Epithelial cell of proximal tubule (primary cell): ENCODE results near the gene SORCS2. TPM values are rescaled to one million over a fixed set of nuclear protein-coding genes. Genes with fewer than 3 reads are reported as not detected.

Experiments
- DNase-seq: peaks from one replicate; pipeline ENCODE4 v3.0.0-alpha.2; 2011; ENCODE audit warnings: low read depth
- H3K4me3 ChIP-seq: 2 replicates; pipeline ENCODE4 v1.5.1; 2011; ENCODE audit warnings: low read depth, mild to moderate bottlenecking, low read length
- CTCF ChIP-seq: conservative IDR thresholded peaks from 2 replicates; pipeline ENCODE4 v1.5.1; 2012; ENCODE audit warnings: low read depth, mild to moderate bottlenecking, low read length
- total RNA-seq: library from RNA; depleted of rRNA; stranded (reverse); fragments of >200 nt; gene quantifications from 2 replicates; pipeline ENCODE4 v1.2.3, GENCODE V29; 2015

The SORCS2 gene
- total RNA-seq, 1 donor from 2014 or later = 0.29 TPM

GRCh38 chr4:7234355-7235029 is 42.2 kb downstream of the SORCS2 start:
- no peak for DNase-seq
- TF ChIP-seq CTCF = no peak

GRCh38 chr4:7235030-7235380 is 42.7 kb downstream of the SORCS2 start:
- H3K4me3 ChIP-seq = no peak overlapping the region
- no peak for TF ChIP-seq CTCF
- no peak for DNase-seq

More at GRCh38 chr4:7234355-7235029, 42.2 kb downstream of the SORCS2 start:
- no peak overlapping the region for H3K4me3 ChIP-seq

DNA sequence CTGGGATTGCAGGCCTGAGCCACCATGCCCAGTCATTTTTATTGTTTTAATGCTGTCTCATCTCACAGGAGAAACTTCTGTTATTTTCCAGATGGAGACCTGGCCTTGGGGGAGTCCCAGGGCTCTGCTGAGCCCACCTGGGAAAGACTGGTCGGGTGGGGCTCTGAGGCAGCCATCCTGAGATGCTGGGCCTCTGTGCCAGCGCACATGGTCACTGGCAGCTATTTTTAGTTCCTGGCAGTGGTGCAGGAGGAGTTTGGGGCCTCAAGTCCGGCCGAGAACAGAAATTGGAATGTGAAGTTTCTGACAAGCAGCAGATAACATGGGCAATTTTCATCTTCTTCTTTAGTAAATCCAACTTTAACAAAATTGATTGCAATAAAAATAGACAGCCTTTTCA is 44.5 kb downstream of the SORCS2 start:
- H3K4me3 ChIP-seq = no peak overlapping the region
- DNase-seq = no peak
- TF ChIP-seq CTCF = no peak

DNA sequence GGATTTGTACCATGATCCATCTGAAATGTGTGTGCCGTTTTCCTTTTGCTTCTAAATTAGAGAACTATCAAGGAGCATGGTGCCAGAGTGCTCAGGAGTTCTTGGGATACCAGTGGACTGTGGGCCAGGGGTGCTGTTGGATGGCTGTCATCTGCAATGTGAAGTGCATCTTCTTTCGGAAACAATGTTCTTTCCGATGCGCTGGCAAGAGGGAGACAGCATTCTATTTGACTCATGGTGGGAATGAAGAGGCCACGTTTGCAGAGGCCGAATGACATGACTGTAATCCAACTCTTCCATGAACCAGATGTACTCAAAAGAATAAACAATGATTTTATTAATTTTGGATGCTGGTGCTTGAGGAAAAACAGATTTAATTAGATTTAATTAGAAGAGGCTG is 45.5 kb downstream of the SORCS2 start:
- no peak overlapping the region for H3K4me3 ChIP-seq
- no peak for TF ChIP-seq CTCF
- no peak for DNase-seq

DNA sequence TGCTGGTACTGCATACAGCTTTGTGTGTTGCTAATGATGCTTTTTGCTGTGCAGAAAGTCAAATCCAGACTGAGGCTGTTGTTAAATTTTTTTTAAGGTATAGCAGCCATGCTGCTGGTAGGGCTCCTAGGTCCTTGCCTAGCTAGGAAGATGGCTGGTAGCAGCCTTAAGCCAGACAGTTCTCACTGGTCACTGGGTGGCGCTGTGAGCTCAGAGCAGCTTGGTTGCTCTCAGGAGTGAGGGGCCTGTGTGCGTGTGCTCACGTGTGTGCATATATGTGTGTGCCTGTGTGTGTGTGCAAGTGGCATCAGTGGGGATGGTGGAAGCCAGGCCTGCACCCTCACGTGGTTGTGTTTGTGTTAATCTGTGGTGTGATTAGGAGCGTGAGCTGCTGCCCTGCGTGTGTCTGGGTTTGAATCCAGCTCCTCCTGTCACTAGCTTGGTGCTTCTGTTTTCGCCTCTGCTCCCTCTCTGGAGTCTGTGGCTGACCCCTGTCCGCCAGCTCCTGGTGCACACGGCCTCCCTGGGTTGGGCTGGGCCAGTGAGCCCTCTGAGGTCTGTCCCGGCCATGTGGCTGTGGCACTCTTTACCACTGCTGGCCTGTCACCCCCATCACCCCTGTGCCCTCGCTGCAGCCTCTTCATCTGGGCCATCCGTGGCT is 46.1 kb downstream of the SORCS2 start:
- DNase-seq = no peak
- no peak overlapping the region for H3K4me3 ChIP-seq
- TF ChIP-seq CTCF = peak; percentile 33

DNA sequence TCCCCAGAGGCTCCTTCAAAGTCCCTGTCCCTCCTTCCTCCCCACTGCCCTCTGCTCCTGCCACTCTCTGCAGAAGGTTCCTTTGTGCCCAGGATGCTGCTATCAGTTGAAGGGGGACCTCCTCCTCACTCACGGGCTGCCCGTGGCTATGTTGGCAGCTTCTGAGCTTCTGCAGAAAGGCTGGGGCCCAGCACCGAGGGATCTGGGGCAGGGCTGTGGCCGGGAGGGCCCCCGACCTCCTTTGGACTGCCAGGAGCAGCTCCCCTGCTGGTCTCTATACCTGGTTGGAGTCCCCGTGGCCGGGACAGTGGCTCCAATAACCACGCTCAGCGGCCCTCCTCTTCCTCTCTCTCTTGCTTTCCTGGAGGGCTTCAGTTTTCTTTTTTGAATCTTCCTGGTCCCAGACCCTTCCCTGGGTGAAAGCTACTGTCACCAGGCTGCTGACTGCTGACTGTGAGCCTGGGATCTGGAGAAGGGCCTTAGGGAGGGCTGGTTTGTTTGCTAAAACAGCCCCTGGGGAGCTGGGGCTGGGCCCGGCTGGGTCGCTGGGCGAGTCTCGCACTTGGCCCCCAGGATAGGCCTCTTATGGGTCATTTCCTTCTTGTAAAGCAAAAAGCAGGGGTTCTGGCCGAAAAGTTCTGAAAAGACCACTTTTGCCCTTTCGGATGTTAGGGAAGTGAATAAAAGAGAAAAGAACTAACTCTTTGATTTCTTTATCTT is 46.9 kb downstream of the SORCS2 start:
- no peak for TF ChIP-seq CTCF
- DNase-seq = no peak

GRCh38 chr4:7239844-7240243 is 47.5 kb downstream of the SORCS2 start:
- no peak for DNase-seq
- H3K4me3 ChIP-seq = no peak overlapping the region
- TF ChIP-seq CTCF = no peak

More for the DNA sequence above, 46.9 kb downstream of the SORCS2 start:
- no peak overlapping the region for H3K4me3 ChIP-seq
